ENCODE results near the gene MSI2. TPM values are rescaled to one million over a fixed set of nuclear protein-coding genes. Genes with fewer than 3 reads are reported as not detected.

Gene MSI2
- total and polyA plus RNA-seq, 7 donors: 12.6 to 25.8 (median 21.3) TPM

DNA sequence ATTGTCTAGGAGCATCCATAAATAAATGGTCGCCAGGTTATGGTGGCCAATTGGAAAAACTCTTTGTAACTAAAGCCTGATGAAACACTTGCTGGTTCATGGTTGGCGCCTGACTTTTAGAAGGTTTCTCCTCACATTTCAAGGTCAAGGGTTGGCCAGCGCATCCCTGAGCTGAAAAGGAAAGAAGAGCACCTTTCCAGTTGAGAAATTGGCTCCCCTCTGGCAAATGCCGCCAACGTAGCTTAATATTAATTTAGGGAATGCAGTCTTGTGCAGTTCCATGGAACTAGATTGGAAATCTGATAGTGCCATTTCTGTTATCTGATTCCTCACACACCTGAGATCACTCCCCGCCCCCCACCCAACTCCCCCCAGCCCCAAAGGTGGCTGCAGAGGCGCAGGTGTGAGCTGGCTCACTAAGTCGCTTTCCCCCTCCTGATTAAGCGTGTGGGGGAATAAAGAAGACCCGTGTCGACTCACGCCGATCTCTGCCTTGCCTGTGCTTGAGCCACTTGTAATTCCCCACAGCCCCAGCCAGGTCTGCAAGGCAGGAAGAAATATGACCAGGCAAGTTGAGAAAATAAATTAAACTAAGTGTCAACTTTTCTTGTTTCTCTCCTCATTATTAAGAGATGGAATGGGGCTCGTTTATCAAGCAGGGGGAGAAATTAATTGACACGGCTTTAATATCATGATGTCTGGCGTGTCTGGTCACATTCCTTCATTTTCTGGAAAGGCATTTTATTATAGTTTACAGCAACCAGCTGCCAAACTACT is 331.1 kb downstream of the MSI2 start:
- H3K27me3 ChIP-seq: no peaks in the 10 kb centered on the region
- peaks cover 0 to 9% (median 4%) of the 10 kb centered on the region in 4 donors for H3K4me1 ChIP-seq
- H3K9me3 ChIP-seq: no peaks in the 10 kb centered on the region
- DNase-seq: no peak
- 95 to 96% methylated on average over 16 of the region's 16 CpGs for WGBS, 2 donors
- no peaks in the 10 kb centered on the region for H3K36me3 ChIP-seq
- no peak overlapping the region for H3K4me3 ChIP-seq
- no peak overlapping the region for H3K27ac ChIP-seq
- TF ChIP-seq EP300 (IDR thresholded peaks at IDR 0.05): no peak
- no peak for TF ChIP-seq CTCF (IDR thresholded peaks at IDR 0.05)
- no peak for TF ChIP-seq POLR2A (IDR thresholded peaks at IDR 0.05)
- TF ChIP-seq POLR2AphosphoS5 (IDR thresholded peaks at IDR 0.05): no peak
- intact Hi-C loops (cut with DNase I): no loop called here

DNA sequence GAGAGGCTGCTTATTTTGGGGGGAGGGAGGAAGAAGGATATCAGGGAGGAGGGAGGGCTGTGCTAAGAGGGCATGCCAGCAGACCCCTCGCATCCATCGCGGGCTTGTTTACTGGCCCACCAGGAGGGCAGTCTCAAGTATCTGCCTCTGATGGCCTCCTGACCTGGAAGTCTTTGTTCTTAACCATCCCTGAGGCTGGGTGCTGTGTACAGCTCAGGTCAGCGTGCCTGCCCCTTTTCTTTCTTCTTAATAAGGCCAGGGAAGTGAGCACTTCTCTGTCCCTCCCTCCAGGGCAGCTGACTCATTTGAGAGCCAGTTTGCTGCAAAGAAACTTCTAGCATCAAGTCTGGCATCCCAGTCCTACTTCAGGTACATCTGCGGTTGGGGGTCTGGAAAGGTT is 331.8 kb downstream of the MSI2 start:
- H3K36me3 ChIP-seq: no peaks in the 10 kb centered on the region
- TF ChIP-seq CTCF (IDR thresholded peaks at IDR 0.05): no peak
- no peak for TF ChIP-seq POLR2AphosphoS5 (IDR thresholded peaks at IDR 0.05)
- TF ChIP-seq POLR2A (IDR thresholded peaks at IDR 0.05): no peak
- TF ChIP-seq EP300 (IDR thresholded peaks at IDR 0.05): no peak
- WGBS, 2 donors: 93 to 95% methylated on average over 5 of the region's 5 CpGs
- intact Hi-C loops (cut with DNase I): no loop called here
- no peak overlapping the region for H3K4me3 ChIP-seq
- peaks cover 0 to 9% (median 4%) of the 10 kb centered on the region in 4 donors for H3K4me1 ChIP-seq
- H3K27ac ChIP-seq: no peak overlapping the region
- H3K9me3 ChIP-seq: no peaks in the 10 kb centered on the region
- no peaks in the 10 kb centered on the region for H3K27me3 ChIP-seq
- no peak for DNase-seq

- Histone ChIP-seq H3K36me3 (no peaks in the 10 kb centered on the region), H3K9me3 (no peaks in the 10 kb centered on the region), H3K4me3 (no peak overlapping the region), H3K27ac (no peak overlapping the region), H3K4me1 (peaks cover 0 to 9% (median 4%) of the 10 kb centered on the region in 4 donors), H3K27me3 (no peaks in the 10 kb centered on the region)
- WGBS, 2 donors: 96% methylated on average over 15 of the region's 15 CpGs
- no peak for DNase-seq
- intact Hi-C loops (cut with DNase I): loop anchor here (10.0 kb wide), 1 partner anchor 155 kb away; the partner anchor contains the start of gene CCDC182
- TF ChIP-seq POLR2A (IDR thresholded peaks at IDR 0.05): no peak
These were observed 333.1 kb downstream of the MSI2 start for GRCh38 chr17:57589151-57590034.

GRCh38 chr17:57593739-57594462 is 337.6 kb downstream of the MSI2 start:
- DNase-seq: no peak

More at GRCh38 chr17:57593739-57594462, 337.6 kb downstream of the MSI2 start:
- H3K9me3 ChIP-seq: peaks cover 0 to 1% (median 0%) of the 10 kb centered on the region in 4 donors
- H3K4me3 ChIP-seq: no peak overlapping the region
- peaks cover 0 to 4% (median 2%) of the 10 kb centered on the region in 4 donors for H3K4me1 ChIP-seq
- H3K27ac ChIP-seq: no peak overlapping the region
- TF ChIP-seq POLR2AphosphoS5 (IDR thresholded peaks at IDR 0.05) (no peak), EP300 (IDR thresholded peaks at IDR 0.05) (no peak), CTCF (IDR thresholded peaks at IDR 0.05) (no peak), POLR2A (IDR thresholded peaks at IDR 0.05) (no peak)
- intact Hi-C loops (cut with DNase I): loop anchor here (10.0 kb wide), 1 partner anchor 151 kb away; the partner anchor contains the start of gene CCDC182
- H3K36me3 ChIP-seq: no peaks in the 10 kb centered on the region
- WGBS, 2 donors: 96 to 97% methylated on average over 14 of the region's 14 CpGs
- no peaks in the 10 kb centered on the region for H3K27me3 ChIP-seq

Measured in sigmoid colon (tissue), 7 donors.